ENCODE measurements around the gene PALM.
A peak's percentile ranks its signal among the peaks of the same experiment; 100 is the strongest.

Gene PALM

DNA sequence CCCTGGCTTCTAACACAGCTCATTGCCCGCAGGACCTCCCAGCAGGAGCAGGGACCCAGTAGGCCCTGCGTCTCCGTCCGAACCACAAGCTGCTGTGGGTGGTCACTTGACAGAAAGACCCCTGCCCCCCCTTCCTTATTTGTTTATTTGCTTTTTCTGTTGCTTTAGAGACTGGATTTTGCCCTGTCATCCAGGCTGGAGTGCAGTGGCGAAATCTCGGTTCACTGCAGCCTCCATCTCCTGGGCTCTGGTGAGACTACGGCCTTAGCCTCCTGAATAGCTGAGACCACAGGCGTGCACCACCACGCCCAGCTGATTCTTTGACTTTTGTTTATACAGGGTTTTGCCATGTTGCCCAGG is 80.9 kb downstream of the PALM start:
- no peaks in the 10 kb centered on the region for H3K9me3 Mint-ChIP-seq
- H3K27ac Mint-ChIP-seq, result no peak overlapping the region
- H3K27me3 Mint-ChIP-seq, result no peaks in the 10 kb centered on the region
- H3K4me1 Mint-ChIP-seq, result no peaks in the 10 kb centered on the region
- H3K4me3 Mint-ChIP-seq, result no peak overlapping the region
- no peaks in the 10 kb centered on the region for H3K36me3 Mint-ChIP-seq

GRCh38 chr19:791007-791566 is 82.4 kb downstream of the PALM start:
- Mint-ChIP-seq H3K4me3 (no peak overlapping the region), H3K27me3 (no peaks in the 10 kb centered on the region), H3K9me3 (no peaks in the 10 kb centered on the region)

GRCh38 chr19:791567-792305 is 83.0 kb downstream of the PALM start:
- Mint-ChIP-seq H3K27ac (peak overlapping the region; percentile 35), H3K27me3 (no peaks in the 10 kb centered on the region), H3K36me3 (no peaks in the 10 kb centered on the region)

More at GRCh38 chr19:791007-791566, 82.4 kb downstream of the PALM start:
- H3K27ac Mint-ChIP-seq, result no peak overlapping the region
- H3K4me1 Mint-ChIP-seq, result no peaks in the 10 kb centered on the region
- H3K36me3 Mint-ChIP-seq, result no peaks in the 10 kb centered on the region

GRCh38 chr19:792306-792885 is 83.7 kb downstream of the PALM start:
- Mint-ChIP-seq H3K27me3 (no peaks in the 10 kb centered on the region), H3K36me3 (no peaks in the 10 kb centered on the region), H3K4me1 (peaks cover 4% of the 10 kb centered on the region), H3K27ac (no peak overlapping the region), H3K4me3 (no peak overlapping the region), H3K9me3 (no peaks in the 10 kb centered on the region)

More at GRCh38 chr19:791567-792305, 83.0 kb downstream of the PALM start:
- Mint-ChIP-seq H3K9me3 (no peaks in the 10 kb centered on the region), H3K4me1 (peaks cover 2% of the 10 kb centered on the region), H3K4me3 (no peak overlapping the region)

DNA sequence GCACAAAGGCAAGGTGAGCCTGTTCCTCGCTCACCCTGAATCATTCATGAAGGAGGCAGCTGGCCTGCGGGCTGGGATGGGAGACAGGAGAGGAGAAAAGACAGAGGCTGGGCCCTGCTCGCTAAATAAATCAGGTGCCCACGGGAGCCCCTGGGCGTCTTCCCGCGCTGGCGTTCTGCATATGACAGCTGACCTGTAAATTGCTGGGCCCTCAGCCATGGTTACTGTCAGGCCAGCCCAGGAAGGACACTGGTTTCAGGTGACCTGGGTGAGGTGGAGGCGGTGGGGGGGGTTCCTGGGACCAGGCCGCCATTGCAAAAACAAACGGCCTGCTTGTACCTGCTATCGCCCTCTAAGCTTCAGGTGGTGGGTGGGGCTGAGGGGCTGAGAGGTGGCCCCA is 85.1 kb downstream of the PALM start:
- H3K36me3 Mint-ChIP-seq, result peaks cover 3% of the 10 kb centered on the region
- H3K9me3 Mint-ChIP-seq, result no peaks in the 10 kb centered on the region
- H3K27ac Mint-ChIP-seq, result no peak overlapping the region
- H3K27me3 Mint-ChIP-seq, result no peaks in the 10 kb centered on the region
- H3K4me1 Mint-ChIP-seq, result peaks cover 4% of the 10 kb centered on the region
- no peak overlapping the region for H3K4me3 Mint-ChIP-seq

- Mint-ChIP-seq H3K4me3 (no peak overlapping the region), H3K36me3 (peaks cover 11% of the 10 kb centered on the region), H3K9me3 (no peaks in the 10 kb centered on the region), H3K4me1 (peaks cover 15% of the 10 kb centered on the region), H3K27me3 (no peaks in the 10 kb centered on the region), H3K27ac (no peak overlapping the region)
Observed at GRCh38 chr19:795073-795611, 86.4 kb downstream of the PALM start.

DNA sequence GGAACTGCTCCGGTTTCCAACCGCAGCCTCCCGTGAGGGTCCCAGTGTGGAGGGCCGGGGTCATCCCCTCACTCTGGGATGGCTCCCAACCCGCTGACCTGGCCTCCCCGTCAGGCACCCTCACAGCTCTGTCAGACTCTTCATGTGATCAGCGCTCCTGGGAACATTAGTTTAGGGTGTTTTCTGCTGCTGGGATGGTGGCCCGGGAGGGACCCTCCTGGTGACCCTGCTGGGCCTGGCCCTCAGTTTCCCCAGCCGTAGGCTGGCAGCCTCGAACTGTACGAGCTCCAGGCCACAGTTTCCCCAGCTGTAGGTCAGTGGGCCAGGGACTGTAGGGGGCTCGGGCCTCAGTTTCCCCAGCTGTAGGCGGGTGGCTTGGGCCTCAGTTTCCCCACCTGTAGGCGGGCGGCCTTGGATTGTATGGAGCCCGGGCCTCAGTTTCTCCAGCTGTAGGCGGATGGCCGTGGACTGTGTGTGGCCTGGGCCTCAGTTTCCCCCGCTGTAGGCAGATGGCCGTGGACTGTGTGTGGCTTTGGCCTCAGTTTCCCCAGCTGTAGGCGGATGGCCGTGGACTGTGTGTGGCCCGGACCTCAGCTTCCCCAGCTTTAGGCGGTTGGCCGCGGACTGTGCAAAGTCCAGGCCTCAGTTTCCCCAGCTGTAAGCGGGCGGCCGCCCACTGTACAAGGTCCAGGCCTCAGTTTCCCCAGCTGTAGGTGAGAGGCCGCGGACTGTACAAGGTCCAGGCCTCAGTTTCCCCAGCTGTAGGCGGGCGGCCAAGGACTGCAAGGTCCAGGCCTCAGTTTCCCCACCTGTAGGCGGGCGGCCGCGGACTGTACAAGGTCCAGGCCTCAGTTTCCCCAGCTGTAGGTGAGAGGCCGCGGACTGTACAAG is 87.2 kb downstream of the PALM start:
- H3K9me3 Mint-ChIP-seq, result no peaks in the 10 kb centered on the region
- peaks cover 11% of the 10 kb centered on the region for H3K36me3 Mint-ChIP-seq
- peak overlapping the region; percentile 23 for H3K4me3 Mint-ChIP-seq
- H3K4me1 Mint-ChIP-seq, result peaks cover 21% of the 10 kb centered on the region
- H3K27me3 Mint-ChIP-seq, result no peaks in the 10 kb centered on the region
- no peak overlapping the region for H3K27ac Mint-ChIP-seq

DNA sequence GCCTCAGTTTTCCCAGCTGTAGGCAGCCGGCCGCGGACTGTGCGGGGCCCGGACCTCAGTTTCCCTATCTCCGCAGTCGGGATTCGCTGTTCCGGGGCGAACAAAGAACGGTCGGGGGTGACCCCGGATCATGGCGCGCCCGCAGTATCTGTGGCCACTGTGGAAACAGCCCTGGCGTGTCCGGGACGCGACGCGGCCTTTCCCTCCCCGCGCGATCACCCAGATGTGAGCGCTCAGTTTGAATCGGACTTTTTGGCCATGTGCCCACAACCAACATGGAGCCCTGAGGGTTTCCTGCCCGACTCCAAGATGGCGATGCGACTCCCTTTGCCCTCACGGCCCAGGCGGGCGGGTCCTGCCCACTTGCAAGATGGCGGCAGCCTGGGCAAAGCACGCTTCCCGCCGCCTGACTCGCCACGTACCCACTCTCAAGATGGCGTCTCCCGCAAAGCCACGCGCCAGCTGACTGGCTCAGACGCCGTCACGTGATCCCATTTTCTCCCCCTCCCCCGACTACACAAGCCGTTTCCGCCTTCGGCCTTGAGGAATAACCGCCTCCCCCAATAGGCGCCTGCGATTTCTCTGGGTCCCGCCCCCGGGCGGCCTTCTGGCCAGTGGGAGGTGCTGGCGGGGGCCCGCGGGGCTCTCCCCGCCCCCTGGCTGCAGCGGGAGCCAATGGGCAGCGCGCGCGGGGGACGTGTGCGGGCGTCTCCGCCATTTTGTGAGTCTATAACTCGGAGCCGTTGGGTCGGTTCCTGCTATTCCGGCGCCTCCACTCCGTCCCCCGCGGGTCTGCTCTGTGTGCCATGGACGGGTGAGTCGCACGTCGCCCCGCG is 88.2 kb downstream of the PALM start, which contains the start of gene PTBP1:
PTBP1 (plus strand) TSS at position 761 of the 836 bp plus-strand sequence; CDS start at position 807, 46 bp downstream.
- H3K36me3 Mint-ChIP-seq, result peaks cover 11% of the 10 kb centered on the region
- H3K4me1 Mint-ChIP-seq, result peaks cover 27% of the 10 kb centered on the region
- H3K4me3 Mint-ChIP-seq, result peak within 1 kb of the TSS; percentile 98
- no peaks in the 10 kb centered on the region for H3K27me3 Mint-ChIP-seq
- no peaks in the 10 kb centered on the region for H3K9me3 Mint-ChIP-seq
- peak within 1 kb of the TSS; percentile 96 for H3K27ac Mint-ChIP-seq

Measured in activated naive CD4-positive, alpha-beta T cell treated with anti-CD3 and anti-CD28 coated beads, Interleukin-2, amount 50 U/mL, for 24 hours (primary cell).